Coronary artery (tissue), 2 donors: ENCODE results near the gene GALNT17.

Source experiments
- DNase-seq: peaks from one replicate; pipeline ENCODE4 v3.0.0-alpha.2; 2017; ENCODE audit warnings: low spot score
- H3K27ac ChIP-seq, 2 donors: fragments of 200-600 bp; sonication (generic); one replicate each; pipeline ENCODE4 v1.5.1; 2016 to 2019
- H3K4me3 ChIP-seq: fragments of 200-600 bp; sonication (generic); 2 replicates; pipeline ENCODE4 v1.5.1; 2016; ENCODE audit warnings: mild to moderate bottlenecking, moderate library complexity
- CTCF ChIP-seq: fragments of 200-600 bp; sonication (generic); IDR thresholded peaks from one replicate; pipeline ENCODE4 v1.5.1; 2019; ENCODE audit warnings: antibody characterized with exemption

GALNT17 gene

GRCh38 chr7:71393661-71394060 lies 261.7 kb downstream of the GALNT17 start:
- peak; percentile 2 for DNase-seq
- TF ChIP-seq CTCF: no peak
- Histone ChIP-seq H3K27ac (no peak overlapping the region), H3K4me3 (no peak overlapping the region)

GRCh38 chr7:71402684-71403083 lies 270.7 kb downstream of the GALNT17 start:
- Histone ChIP-seq H3K27ac (no peak overlapping the region), H3K4me3 (no peak overlapping the region)
- no peak for DNase-seq
- TF ChIP-seq CTCF: no peak

- peak overlapping the region; percentile 44 for H3K4me3 ChIP-seq
- no peak overlapping the region for H3K27ac ChIP-seq
- peak; percentile 38 for DNase-seq
- no peak for TF ChIP-seq CTCF
Measured at GRCh38 chr7:71403202-71403946, 271.4 kb downstream of the GALNT17 start.

GRCh38 chr7:71404726-71405345 lies 272.9 kb downstream of the GALNT17 start:
- peak; percentile 45 for DNase-seq
- TF ChIP-seq CTCF: no peak
- no peak overlapping the region for H3K4me3 ChIP-seq
- no peak overlapping the region for H3K27ac ChIP-seq

GRCh38 chr7:71408271-71408670 lies 276.3 kb downstream of the GALNT17 start:
- no peak for DNase-seq
- Histone ChIP-seq H3K27ac (no peak overlapping the region), H3K4me3 (no peak overlapping the region)
- no peak for TF ChIP-seq CTCF

- DNase-seq: no peak
- TF ChIP-seq CTCF: no peak
- no peak overlapping the region for H3K4me3 ChIP-seq
- H3K27ac ChIP-seq: no peak overlapping the region
Measured at GRCh38 chr7:71409550-71410157, 277.7 kb downstream of the GALNT17 start.
